Amniotic epithelial cell (primary cell): ENCODE measurements around the gene MAN1A1.
"Not testable (repeated sequence)": the region's sequence is repeated elsewhere in the genome, so short reads cannot be mapped to it uniquely, and the experiment has no call there.

ENCODE experiments used
- DNase-seq: peaks from one replicate; pipeline ENCODE4 v3.0.0-alpha.2; 2010; ENCODE audit warnings: low read depth

MAN1A1 gene

DNA sequence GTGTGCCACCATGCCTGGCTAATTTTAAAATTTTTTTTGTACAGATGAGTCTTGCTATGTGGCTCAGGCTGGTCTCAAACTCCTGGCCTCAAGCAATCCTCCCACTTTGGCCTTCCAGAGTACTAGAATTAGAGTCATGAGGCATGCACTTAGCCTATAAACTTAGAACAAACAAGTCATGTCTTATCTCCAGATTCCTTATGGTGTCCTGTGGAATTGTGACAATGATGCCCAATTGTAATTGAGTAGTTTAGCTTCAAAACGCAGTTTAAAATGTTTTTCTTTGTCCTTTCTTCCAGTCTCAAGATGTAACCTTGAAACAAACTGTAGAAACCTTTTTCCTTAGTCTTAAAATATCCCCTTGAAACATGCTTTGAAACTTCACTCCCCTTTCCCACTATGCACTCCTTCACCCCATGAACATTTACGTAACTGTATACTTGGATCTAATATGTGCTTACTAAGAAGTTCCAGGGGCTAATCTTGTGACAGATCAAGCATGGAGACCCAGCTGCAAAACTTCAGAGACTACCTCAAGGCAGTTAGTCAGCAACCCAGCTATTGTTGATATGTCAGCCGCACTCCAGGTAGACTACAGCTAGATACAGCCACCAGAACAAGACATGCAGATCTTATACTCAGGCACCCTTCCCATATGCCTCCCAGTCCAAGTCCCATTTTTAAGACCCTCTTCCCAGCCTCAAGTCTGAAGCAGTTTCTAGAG lies 46.2 kb downstream of the MAN1A1 start:
- no peak for DNase-seq

DNA sequence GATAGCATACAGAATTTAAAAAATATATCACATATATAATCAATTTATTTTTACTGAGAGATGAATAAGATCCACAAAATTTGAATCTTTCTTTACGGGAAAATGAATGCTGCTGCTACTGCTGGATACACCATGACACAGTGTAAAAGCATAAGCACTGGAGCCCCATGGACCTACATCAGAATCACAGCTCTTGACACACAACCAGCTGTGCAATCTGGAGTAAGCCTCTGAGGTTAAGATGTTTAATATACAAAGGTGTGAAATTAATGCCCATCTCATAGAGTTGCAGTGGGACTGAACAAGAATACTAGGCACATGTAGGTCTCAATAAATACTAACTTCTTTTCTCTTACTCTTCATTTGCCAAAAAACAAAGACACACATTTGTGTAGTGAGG lies 48.1 kb downstream of the MAN1A1 start:
- no peak for DNase-seq

DNA sequence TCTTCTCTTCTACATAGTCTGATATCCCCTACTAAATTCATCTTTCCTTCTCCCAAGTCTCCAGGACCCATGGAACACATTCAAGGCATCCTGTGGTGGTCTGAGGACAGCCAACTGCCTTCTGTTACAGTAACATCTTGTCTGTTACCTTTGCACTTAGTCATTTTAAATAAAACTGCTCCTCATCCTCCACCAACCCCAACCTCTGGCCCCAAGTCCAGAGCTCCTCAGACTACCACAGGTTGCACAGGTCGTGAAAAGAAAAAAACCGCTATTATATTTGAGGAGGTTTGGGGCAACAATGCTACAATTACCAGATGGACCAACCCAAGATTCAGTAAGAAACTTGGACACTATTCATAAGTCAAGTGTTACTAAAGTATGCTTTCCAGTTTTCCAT lies 49.9 kb downstream of the MAN1A1 start:
- DNase-seq = no peak

DNA sequence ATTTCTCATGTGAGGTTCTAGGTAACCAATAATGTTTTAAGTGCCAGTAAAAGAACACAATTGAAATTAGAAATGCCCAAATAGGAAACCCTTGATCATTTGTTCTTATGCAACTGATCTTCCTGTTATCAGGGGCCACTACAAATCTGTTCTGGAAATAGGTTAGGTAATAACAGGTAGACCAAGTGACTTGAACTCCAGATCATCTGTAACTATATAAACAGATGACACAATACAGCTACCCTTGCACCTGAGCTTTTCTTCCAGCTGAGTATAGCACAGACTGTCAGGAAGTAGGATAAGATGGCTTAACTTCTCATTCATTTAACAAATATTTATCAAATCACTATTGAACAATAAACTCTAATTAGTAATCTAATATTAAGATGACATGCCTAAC lies 52.5 kb downstream of the MAN1A1 start:
- DNase-seq = no peak

DNA sequence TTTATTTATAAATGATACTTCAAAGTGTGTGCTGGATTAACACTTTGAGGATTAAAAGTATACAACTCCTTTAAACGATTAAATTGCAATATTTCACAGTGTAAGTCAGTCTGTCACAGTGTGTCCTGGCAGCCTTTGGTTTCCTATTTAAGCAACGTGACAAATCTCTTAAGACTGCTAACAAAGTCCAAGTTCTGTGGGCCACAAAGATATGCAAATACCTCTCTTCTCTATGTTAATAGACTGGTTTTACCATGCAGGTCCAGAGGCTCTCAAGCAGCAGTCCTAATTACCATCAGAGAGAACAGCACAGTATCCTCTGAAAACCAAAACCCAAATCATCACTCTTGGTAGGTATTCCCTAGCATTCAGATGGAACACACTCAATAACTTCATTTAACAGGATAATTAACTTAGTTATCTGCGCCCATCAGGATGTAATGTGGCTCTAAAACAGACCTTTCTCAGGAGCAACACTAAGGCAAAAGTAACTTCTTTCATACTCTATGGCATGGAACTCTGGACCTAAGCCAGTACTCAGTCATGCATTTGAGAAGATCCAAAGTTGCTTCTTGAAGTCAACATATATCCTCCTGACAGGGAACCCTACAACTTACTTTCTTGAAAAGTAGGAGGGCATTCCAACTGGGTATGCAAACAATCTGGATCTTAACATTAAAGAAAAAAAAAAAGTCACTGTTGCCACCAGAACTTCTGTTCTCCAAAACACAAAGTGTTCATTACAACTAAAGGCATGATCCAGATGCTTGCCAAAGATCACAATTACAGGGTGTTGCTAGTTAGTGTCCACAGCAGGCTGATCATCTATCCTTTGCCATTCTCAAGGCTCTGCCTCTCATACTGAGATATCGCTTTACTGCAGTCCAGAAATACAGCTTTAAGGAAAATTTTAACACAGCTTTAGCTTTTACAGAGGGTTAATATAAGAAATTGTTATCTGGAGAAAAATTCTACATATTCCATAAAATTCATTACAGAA lies 53.2 kb downstream of the MAN1A1 start:
- no peak for DNase-seq

DNA sequence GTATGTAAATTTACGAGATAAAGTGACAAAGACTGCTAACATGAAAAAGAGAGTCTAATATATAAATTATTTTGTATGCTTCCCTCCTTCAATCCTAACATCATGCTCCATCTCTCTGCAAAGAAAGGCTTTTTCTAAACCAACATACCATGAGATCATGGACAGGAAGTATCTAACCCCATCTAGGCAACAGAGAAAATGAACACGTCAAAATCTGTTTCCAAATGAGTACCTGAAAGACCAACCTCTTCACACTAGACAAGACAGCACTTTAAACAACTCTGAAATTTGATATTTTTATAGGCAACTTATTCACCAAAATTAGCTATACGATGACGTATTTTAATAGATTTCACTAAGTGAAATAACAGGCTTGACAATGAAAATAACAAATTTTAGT lies 54.6 kb downstream of the MAN1A1 start:
- DNase-seq = no peak

DNA sequence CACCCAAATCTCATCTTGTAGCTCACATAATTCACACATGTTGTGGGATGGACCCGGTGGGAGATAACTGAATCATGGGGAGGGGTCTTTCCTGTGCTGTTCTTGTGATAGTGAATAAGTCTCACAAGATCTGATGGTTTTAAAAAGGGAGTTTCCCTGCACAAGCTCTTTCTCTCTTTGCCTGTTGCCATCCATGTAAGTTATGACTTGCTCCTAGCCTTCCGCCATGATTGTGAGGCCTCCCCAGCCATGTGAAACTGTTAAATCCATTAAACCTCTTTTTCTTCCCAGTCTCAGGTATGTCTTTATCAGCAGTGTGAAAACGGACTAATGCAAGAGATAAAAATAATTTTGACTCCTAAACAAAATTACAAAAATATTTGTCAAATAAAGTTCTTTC lies 58.5 kb downstream of the MAN1A1 start:
- DNase-seq = not testable (repeated sequence)

DNA sequence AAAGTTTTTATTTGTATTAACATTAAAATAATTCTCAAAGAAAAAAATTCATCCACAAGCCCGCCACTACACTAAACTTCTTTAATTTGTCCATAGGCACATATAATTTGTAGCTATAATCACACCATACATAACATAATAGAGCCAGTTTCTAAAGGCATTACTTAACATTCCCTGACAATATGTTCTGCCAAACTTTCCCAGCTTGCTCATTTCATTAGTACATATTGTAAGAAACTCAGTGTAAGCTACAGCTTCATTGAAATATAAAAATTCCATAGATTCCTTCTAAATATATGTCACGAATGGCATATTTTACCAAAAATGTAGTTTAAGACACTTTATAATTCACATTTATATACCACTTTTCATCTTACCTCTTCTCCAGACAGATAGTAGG lies 59.3 kb downstream of the MAN1A1 start:
- DNase-seq = no peak

DNA sequence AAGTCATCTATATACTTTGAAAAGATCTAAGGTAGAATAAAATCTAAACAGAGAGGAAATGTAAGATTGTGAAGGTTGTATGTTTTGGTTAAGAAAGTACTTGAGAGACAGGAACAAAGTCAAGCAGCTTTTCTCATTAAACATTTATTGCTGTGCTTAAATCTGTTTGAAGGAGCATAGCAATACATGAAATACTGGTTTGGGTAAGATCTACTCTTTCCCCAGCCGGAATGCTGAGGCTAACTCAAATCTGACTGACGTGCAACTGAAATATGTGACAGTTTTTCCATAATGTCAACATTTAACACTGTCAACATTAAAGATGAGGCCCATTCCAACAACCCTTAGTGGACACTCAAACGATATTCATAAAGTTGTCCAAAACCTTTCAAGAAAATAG lies 59.9 kb downstream of the MAN1A1 start:
- DNase-seq = no peak

DNA sequence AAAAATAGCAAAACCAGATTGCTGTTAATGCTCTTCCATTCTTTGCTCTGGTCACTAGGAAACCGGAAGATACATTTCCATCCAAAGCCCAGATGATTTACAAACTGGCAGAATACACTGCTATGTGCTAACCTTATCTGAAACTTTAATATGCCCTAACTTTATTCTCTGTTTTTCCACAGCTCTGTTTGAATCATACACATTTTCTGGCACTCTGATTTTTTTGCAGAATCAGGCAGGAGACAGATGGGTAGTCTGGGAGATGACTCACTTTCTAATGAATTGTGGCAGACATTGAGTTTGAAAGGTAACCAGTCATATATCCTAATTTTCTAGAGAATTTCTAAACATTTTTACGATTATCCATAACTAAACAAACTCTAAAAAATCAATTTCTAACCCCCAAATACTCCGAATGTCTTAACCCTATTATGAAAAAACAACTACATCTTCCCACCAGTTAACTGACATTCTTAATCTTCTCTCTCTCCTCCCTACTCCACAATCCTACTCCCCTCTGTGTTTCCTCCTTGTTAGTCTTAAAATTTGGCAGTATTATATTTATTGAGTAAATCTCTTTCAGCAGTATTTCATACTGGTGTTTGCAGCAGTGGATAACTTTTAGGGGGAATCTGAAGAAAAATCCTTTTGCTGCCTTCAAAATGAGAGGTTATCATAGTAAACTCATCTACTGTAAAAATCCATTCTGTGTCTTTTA lies 63.5 kb downstream of the MAN1A1 start:
- peak; percentile 85 for DNase-seq

DNA sequence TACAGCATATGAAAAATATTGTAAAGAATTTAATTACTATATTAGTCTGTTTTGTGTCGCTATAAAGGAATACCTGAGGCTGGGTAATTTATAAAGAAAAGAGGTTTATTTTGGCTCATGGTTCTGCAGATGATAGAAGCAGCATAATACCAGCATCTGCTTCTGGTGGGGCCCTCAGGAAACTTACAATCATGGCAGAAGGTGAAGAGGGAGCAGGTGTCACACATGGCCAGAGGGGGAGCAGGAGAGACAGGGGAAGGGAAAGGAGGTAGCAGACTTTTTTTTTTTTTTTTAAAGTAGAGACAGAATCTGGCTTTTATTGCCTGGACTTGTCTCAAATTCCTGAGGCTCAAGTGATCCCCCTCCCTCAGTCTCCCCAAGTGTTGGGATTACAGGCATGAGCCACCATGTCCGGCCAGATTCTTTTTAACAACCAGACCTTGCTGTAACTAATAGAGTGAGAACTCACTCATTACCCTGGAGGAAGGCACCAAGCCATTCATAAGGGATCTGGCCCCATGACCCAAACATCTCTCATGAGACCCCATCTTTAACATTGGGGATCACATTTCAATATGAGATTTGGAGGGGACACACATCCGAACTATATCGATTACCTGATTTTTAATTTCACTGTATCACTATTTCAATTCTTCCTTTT lies 64.6 kb downstream of the MAN1A1 start:
- no peak for DNase-seq

DNA sequence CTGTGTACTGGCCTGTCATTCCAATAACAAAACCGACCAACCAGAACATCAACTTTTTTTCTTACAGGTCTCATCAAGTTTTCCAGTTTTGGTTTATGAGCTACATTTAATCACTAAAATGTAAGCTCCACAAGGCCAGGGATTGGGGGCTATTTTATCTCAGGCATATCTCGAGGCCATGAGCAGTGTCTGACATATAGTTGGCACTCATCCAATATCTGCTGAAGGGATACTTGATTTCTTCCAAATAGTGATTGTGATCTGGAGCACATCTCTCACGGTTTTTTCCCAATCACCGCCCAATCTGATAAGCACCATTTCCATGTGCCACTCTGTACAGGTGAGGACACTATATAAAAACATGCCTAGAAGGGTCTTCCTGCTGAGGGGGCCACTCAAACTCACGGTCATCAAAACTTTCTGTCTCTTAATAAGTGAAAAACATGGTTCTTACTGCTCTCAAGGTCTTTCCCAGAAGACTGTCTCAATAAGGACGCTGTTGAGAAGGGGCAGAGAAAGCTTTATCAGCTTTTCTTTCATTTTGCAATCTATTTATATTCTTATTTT lies 65.5 kb downstream of the MAN1A1 start:
- no peak for DNase-seq

DNA sequence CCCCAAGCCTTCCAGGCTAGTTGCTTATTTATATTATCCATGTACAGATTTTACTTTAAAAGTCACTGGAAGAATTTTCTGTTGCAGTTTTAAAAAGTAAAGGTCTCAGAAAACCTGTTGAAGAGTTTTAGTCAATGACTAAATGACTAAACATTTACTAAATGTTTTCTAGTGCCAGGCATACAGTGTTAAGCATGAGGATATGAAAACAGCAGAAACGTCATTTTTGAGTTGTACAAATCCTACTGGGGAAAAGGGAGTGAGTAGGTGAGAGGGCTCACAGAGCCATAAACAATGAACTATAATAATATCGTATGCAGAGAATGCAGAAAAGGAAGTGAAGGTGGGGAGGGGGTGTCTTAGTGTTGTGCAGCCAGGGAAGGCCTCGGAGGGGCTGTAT lies 66.3 kb downstream of the MAN1A1 start:
- peak; percentile 61 for DNase-seq

DNA sequence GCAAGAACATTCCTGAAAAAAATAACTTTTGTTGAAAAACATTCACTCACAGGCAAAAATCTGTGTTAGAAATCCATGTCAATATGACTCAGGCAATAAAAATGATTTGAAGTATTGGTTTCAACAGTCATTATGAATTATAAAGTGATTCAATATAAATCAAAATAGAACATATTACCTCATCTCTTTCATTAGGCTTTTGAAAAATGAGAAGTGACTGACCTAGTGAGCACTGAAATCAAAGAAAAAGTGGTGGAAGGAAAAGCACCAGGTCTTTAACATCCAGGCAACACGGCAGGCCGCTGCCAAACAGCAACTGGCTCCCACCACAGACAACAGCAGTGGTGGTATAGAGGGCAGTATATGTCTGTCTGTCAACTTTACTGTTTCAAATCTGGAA lies 68.9 kb downstream of the MAN1A1 start:
- DNase-seq = peak; percentile 13

DNA sequence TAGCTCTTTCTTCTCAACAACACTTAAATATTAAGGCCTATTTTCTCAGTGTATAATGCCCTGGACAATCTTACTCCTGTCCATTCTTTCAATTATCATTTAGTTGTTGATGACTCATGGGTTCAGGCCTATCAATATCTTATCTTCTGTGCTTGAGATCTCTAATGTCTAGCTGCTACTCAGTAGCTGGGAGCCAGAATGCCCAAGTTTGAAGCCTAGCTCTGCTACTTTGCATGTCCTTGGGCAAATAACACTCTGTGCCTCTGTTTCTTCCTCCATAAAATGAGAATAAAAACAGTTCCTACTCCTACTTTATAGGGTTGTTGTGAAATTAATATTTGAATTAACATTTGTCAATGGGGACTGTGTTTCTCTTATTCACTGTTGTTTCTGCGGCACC lies 69.5 kb downstream of the MAN1A1 start:
- no peak for DNase-seq

DNA sequence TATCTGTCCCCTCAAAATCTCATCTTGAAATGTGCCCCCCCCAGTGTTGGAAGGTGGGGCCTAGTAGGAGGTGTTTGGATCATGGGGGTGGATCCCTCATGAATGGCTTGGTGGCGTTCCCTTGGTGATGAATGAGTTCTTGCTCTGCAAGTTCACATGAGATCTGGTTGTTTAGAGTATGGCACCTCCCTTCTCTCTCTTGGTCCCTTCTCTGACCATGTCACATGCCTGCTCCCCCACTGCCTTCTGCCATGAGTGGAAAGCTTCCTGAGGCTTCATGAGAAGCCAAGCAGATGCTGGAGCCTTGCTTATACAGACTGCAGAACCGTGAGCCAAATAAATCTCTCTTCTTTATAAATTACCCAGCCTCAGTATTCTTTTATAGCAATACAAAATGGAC lies 70.9 kb downstream of the MAN1A1 start:
- DNase-seq = no peak

DNA sequence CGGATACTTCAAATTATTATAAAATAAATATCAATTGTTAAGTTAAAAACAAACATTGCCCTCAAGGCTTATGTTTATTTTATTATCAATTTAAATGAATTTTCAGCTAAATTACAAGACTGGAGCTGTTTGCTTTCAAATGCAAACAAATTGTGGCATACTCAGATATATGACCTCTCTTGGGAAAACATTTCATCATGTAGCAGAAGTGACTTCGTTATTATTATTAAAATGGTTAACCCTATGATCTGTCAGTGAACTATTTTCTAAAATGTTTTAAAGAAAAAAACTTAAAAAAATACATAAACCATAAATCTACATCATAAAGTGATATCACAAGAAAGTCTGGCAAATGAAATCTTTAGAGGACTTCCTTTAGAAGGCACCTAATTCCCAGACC lies 72.5 kb downstream of the MAN1A1 start:
- no peak for DNase-seq

DNA sequence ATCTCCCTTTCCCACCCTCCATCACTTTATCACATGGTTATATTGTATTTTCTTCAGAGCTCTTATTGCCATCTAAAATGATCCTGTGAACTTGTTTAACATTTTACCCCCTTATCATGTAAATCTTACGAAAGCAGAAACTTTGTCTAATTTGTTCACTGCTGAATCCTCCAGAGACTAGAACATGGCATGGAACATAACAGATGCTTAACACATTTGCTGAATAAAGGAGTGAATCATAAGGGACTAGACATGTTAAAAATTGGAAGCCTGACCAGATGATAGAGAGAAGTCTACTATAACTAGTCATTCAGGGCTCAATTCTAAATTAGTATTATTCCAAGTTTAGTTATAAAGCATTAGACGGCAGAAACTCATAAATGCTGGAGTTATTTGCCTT lies 73.3 kb downstream of the MAN1A1 start:
- no peak for DNase-seq

DNA sequence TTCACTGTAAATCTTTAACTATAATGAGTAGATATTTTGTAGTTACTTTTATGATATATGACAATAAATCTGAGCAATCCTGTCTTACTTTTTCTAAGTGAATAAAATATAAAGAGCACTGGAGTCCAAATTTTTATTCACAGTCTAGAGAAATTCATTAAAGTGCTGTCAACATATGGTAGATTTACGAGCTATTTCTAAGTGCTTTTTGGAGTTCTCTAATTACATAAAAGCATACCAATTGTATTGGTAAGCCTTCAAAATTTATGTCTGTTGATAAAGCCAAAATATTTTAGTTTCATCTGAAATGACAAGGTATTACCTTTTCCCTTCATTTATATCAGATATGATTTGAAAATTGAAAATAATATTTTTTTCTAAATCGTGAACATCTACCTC lies 75.4 kb downstream of the MAN1A1 start:
- no peak for DNase-seq

DNA sequence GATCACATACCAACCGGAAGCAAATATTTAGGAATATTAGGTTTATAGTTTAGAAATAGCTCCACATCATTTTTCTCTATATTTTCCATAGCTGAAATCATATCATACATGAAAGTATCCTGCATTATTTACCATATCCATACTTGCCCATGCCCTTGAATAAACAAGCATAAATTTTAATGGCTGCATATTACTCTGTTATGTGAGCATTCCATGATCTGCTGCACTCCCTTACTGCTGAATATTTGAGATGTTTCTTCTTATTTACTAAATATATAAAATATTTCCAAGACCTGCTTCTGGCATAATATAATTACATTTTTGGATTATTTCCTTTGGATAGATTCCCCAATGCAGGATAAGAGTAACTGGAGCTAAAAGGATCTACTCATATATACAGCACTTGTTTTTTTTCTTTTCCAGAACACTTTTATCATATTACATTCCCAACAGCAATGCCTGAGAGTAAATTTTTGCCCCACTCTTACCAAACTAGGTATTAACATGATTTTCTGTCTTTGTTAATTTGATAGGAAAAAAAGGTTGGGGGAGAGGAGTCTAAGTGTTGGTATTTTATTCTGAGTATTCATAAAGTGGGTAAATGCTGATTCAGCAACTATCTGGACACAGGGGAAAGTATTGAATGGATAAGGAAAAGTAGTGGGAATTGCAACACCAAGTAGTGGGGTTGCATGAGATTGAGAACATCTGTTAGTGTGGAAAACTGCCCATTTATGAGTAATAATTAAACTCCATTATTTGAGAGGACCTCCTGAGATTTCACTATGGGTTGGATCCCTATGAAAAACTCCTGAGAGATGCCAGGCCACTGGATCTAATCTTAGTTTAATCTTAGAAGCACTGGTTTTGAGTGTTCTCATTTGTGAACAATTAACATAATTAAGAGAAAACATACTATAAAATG lies 76.0 kb downstream of the MAN1A1 start:
- DNase-seq = peak; percentile 77

DNA sequence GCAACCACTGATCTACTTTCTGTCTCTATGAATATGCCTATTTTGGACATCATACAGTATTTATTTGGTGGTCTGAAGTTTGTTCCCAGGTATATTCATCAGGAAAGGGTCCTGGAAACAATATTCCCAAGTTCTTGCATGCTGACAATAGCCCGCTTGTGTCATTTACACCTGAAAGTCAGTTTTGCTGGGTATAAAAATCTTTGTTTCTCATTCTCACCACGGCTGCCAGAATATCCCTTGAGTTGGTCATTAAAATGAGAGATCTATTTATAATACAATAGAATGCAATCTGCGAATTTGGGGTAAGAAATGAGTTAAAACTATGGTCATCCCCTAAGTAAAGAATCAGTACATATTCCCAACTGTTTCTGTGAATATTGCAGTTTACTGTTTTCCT lies 79.0 kb downstream of the MAN1A1 start:
- no peak for DNase-seq
